IPS-18a (cell line): ENCODE measurements around the gene DOCK9.

ENCODE experiments used
- H3K27ac ChIP-seq: one replicate; pipeline ENCODE4 v1.5.1; 2013; ENCODE audit warnings: low read length
- H3K27me3 ChIP-seq: one replicate; pipeline ENCODE4 v1.6.1; 2013; ENCODE audit warnings: mild to moderate bottlenecking, low read length; ENCODE audit not compliant: control insufficient read depth, insufficient read depth
- H3K36me3 ChIP-seq: one replicate; pipeline ENCODE4 v1.6.1; 2013; ENCODE audit warnings: low read depth, low read length; ENCODE audit not compliant: control insufficient read depth
- H3K4me1 ChIP-seq: one replicate; pipeline ENCODE4 v1.6.1; 2013; ENCODE audit warnings: low read depth, low read length; ENCODE audit not compliant: control insufficient read depth
- H3K4me3 ChIP-seq: one replicate; pipeline ENCODE4 v1.5.1; 2013; ENCODE audit warnings: low read length
- H3K9ac ChIP-seq: one replicate; pipeline ENCODE4 v1.6.1; 2013; ENCODE audit warnings: mild to moderate bottlenecking, low read length, moderate library complexity
- H3K9me3 ChIP-seq: one replicate; pipeline ENCODE4 v1.6.1; 2013; ENCODE audit warnings: low read depth, low read length; ENCODE audit not compliant: control insufficient read depth

The DOCK9 gene

GRCh38 chr13:98839856-98840769 is 137.8 kb downstream of the DOCK9 start:
- no peaks in the 10 kb centered on the region for H3K27me3 ChIP-seq
- H3K4me3 ChIP-seq, result no peak overlapping the region
- H3K27ac ChIP-seq, result no peak overlapping the region
- H3K9me3 ChIP-seq, result no peaks in the 10 kb centered on the region
- peaks cover 8% of the 10 kb centered on the region for H3K4me1 ChIP-seq
- no peak overlapping the region for H3K9ac ChIP-seq
- H3K36me3 ChIP-seq, result no peaks in the 10 kb centered on the region

DNA sequence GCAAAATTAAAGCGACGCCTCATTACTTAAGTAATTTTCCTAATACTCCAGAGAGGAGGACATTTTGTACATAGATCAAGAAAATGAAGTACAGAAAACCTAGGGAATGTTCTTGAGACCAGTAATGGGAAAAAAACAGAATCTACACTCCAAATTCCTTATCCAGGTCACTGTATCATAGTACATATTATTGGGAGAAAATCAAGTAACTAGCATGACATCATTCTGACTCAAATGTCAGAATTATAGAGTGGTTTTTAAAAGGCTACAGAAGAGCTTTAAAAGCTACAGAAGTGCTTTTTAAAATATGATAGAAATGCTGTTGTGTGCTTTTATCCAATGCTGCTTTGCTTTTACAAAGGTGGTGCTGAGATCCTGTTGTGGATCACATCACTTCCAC is 139.1 kb downstream of the DOCK9 start:
- no peaks in the 10 kb centered on the region for H3K9me3 ChIP-seq
- H3K36me3 ChIP-seq, result no peaks in the 10 kb centered on the region
- peaks cover 19% of the 10 kb centered on the region for H3K4me1 ChIP-seq
- no peak overlapping the region for H3K4me3 ChIP-seq
- no peak overlapping the region for H3K27ac ChIP-seq
- no peak overlapping the region for H3K9ac ChIP-seq
- no peaks in the 10 kb centered on the region for H3K27me3 ChIP-seq

- Histone ChIP-seq H3K4me1 (peaks cover 21% of the 10 kb centered on the region), H3K27me3 (no peaks in the 10 kb centered on the region), H3K9me3 (no peaks in the 10 kb centered on the region), H3K4me3 (no peak overlapping the region), H3K27ac (no peak overlapping the region), H3K36me3 (no peaks in the 10 kb centered on the region), H3K9ac (no peak overlapping the region)
Measured at GRCh38 chr13:98837896-98838295, 140.0 kb downstream of the DOCK9 start.

- H3K27me3 ChIP-seq, result no peaks in the 10 kb centered on the region
- no peaks in the 10 kb centered on the region for H3K36me3 ChIP-seq
- no peaks in the 10 kb centered on the region for H3K9me3 ChIP-seq
- H3K4me3 ChIP-seq, result no peak overlapping the region
- H3K4me1 ChIP-seq, result peaks cover 15% of the 10 kb centered on the region
- no peak overlapping the region for H3K9ac ChIP-seq
- no peak overlapping the region for H3K27ac ChIP-seq
Measured at GRCh38 chr13:98835156-98835555, 142.7 kb downstream of the DOCK9 start.

DNA sequence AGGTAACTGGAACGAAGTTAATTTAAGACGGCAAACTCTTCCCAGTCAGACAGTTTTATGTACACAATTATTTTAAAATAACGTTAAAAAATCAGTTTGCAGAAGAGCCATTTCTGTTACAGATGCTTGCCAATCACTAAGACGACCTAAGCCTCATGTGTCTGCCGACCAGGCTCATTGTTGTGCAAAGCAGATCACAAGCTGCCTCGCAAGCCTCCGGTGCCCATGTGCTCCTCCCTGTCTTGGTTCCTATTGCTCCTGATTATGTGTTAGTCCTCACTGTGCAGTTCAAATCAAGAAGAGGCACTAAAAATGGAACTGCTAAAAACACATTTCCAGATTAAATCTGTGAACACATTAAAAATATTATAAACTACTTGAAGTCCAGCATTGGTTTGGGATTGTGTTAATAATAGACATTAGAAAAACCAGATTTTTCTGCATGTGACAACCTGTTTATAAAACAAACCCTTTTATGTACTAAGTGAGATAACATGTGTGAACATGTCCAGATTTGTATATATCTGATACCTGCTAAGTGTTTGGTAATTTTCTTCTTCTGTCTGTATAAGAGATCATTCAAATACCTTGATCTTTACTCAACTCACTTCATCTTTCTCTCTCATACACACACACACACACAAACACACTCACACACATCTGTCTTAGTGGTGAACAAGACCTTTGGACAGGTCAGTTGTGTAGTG is 143.5 kb downstream of the DOCK9 start:
- no peaks in the 10 kb centered on the region for H3K36me3 ChIP-seq
- H3K4me3 ChIP-seq, result no peak overlapping the region
- no peaks in the 10 kb centered on the region for H3K9me3 ChIP-seq
- H3K4me1 ChIP-seq, result peaks cover 12% of the 10 kb centered on the region
- no peak overlapping the region for H3K27ac ChIP-seq
- H3K27me3 ChIP-seq, result no peaks in the 10 kb centered on the region
- H3K9ac ChIP-seq, result no peak overlapping the region

DNA sequence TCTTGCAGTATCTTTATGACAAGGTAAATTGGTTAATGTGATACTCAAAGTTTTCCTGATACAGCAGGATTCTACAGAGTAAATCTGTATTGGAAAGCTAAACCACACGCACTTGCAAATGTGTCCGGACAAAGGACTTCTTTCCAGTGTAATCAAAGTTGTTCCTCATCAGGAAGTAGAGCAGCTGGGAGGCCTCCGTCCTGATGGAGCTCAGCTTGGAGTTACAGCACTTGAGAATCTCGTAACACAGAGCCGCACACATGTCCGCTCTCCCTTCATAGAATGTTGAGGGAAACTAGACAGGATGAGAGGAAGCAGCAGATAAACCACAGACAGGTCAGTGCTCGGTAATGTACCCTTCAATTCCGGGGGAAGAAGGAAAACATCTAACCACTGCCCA is 146.6 kb downstream of the DOCK9 start:
- Histone ChIP-seq H3K36me3 (no peaks in the 10 kb centered on the region), H3K9ac (no peak overlapping the region), H3K4me1 (peaks cover 25% of the 10 kb centered on the region), H3K27ac (no peak overlapping the region), H3K9me3 (no peaks in the 10 kb centered on the region), H3K27me3 (no peaks in the 10 kb centered on the region), H3K4me3 (no peak overlapping the region)

- H3K9me3 ChIP-seq, result no peaks in the 10 kb centered on the region
Measured at GRCh38 chr13:98829541-98829940, 148.3 kb downstream of the DOCK9 start.

GRCh38 chr13:98828614-98829013 is 149.2 kb downstream of the DOCK9 start:
- Histone ChIP-seq H3K36me3 (no peaks in the 10 kb centered on the region), H3K4me3 (no peak overlapping the region), H3K9ac (no peak overlapping the region), H3K9me3 (no peaks in the 10 kb centered on the region), H3K4me1 (peaks cover 26% of the 10 kb centered on the region), H3K27ac (no peak overlapping the region), H3K27me3 (no peaks in the 10 kb centered on the region)

More at GRCh38 chr13:98829541-98829940, 148.3 kb downstream of the DOCK9 start:
- Histone ChIP-seq H3K4me3 (no peak overlapping the region), H3K36me3 (no peaks in the 10 kb centered on the region), H3K27ac (no peak overlapping the region), H3K27me3 (no peaks in the 10 kb centered on the region), H3K9ac (no peak overlapping the region), H3K4me1 (peaks cover 35% of the 10 kb centered on the region)

DNA sequence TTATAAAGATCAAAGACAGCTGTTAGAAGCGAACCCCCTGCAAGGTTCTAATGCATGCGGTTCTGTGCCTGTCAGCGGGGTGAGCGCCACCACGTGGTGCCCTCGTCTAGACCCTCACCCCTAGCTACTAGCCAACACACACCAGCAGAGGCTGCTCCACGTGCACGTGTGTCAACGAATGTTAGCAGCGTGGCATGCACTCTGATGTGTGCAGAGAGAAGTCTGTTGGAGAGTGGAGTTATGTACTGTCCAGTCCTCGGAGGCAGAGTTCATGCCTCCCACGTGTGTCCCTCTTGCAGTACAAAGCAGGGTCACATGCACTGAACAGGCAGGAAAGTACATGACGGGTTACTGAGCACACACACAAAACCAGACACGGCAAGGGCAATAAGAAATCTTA is 150.4 kb downstream of the DOCK9 start:
- no peaks in the 10 kb centered on the region for H3K9me3 ChIP-seq
- H3K27me3 ChIP-seq, result no peaks in the 10 kb centered on the region
- no peaks in the 10 kb centered on the region for H3K36me3 ChIP-seq
- no peak overlapping the region for H3K27ac ChIP-seq
- H3K4me3 ChIP-seq, result no peak overlapping the region
- peaks cover 26% of the 10 kb centered on the region for H3K4me1 ChIP-seq
- H3K9ac ChIP-seq, result no peak overlapping the region

- H3K4me1 ChIP-seq, result peaks cover 35% of the 10 kb centered on the region
- H3K9me3 ChIP-seq, result no peaks in the 10 kb centered on the region
- H3K27me3 ChIP-seq, result no peaks in the 10 kb centered on the region
- H3K4me3 ChIP-seq, result no peak overlapping the region
- H3K36me3 ChIP-seq, result no peaks in the 10 kb centered on the region
- H3K9ac ChIP-seq, result no peak overlapping the region
- no peak overlapping the region for H3K27ac ChIP-seq
Measured at GRCh38 chr13:98826146-98826545, 151.7 kb downstream of the DOCK9 start.

GRCh38 chr13:98825659-98826058 is 152.2 kb downstream of the DOCK9 start:
- H3K36me3 ChIP-seq, result no peaks in the 10 kb centered on the region
- no peak overlapping the region for H3K27ac ChIP-seq
- H3K27me3 ChIP-seq, result no peaks in the 10 kb centered on the region
- no peaks in the 10 kb centered on the region for H3K9me3 ChIP-seq
- peaks cover 37% of the 10 kb centered on the region for H3K4me1 ChIP-seq
- H3K9ac ChIP-seq, result no peak overlapping the region
- H3K4me3 ChIP-seq, result no peak overlapping the region
